Activated CD8-positive, alpha-beta memory T cell treated with anti-CD3 and anti-CD28 coated beads, Interleukin-2, amount 10 ng/mL, durations not matched to agents 7 days and 5 days (primary cell): ENCODE measurements around the gene UNC93A. TPM values are rescaled to one million over a fixed set of nuclear protein-coding genes. Genes with fewer than 3 reads are reported as not detected.
"Not testable (repeated sequence)": the region's sequence is repeated elsewhere in the genome, so short reads cannot be mapped to it uniquely, and the experiment has no call there.

Experiments used
- ATAC-seq: fragments of 150-1000 bp; cut with Tn5 transposase; one replicate; pipeline ENCODE4 v1.10.0; 2021; ENCODE audit warnings: moderate library complexity
- CTCF ChIA-PET: fragments of 350-600 bp; sonication (Branson Sonifier 250); formaldehyde crosslinking; loops from one replicate; lab custom pipeline; 2021; ENCODE audit warnings: antibody characterized with exemption; lab: Charles Lee
- DNase-seq: peaks from one replicate; pipeline ENCODE4 v3.0.0-alpha.2; 2020
- H3K27ac Mint-ChIP-seq: one replicate; pipeline ENCODE4 v1.8.0; 2021; ENCODE audit warnings: mild to moderate bottlenecking, mixed read lengths
- H3K27me3 Mint-ChIP-seq: one replicate; pipeline ENCODE4 v1.8.0; 2021; ENCODE audit warnings: mixed read lengths
- H3K36me3 Mint-ChIP-seq: one replicate; pipeline ENCODE4 v1.8.0; 2021; ENCODE audit warnings: mild to moderate bottlenecking, mixed read lengths
- H3K4me1 Mint-ChIP-seq: one replicate; pipeline ENCODE4 v1.8.0; 2021; ENCODE audit warnings: mixed read lengths
- H3K4me3 Mint-ChIP-seq: one replicate; pipeline ENCODE4 v1.8.0; 2021; ENCODE audit warnings: mild to moderate bottlenecking, moderate library complexity, mixed read lengths
- H3K9me3 Mint-ChIP-seq: one replicate; pipeline ENCODE4 v1.8.0; 2022; ENCODE audit warnings: low read depth, mixed read lengths
- total RNA-seq, 2 experiments: library from RNA; stranded (reverse); gene quantifications; one replicate each; pipeline ENCODE4 v1.2.3, GENCODE V29; 2021

Gene UNC93A
- total RNA-seq, 2 experiments from 2014 or later, result not detected

DNA sequence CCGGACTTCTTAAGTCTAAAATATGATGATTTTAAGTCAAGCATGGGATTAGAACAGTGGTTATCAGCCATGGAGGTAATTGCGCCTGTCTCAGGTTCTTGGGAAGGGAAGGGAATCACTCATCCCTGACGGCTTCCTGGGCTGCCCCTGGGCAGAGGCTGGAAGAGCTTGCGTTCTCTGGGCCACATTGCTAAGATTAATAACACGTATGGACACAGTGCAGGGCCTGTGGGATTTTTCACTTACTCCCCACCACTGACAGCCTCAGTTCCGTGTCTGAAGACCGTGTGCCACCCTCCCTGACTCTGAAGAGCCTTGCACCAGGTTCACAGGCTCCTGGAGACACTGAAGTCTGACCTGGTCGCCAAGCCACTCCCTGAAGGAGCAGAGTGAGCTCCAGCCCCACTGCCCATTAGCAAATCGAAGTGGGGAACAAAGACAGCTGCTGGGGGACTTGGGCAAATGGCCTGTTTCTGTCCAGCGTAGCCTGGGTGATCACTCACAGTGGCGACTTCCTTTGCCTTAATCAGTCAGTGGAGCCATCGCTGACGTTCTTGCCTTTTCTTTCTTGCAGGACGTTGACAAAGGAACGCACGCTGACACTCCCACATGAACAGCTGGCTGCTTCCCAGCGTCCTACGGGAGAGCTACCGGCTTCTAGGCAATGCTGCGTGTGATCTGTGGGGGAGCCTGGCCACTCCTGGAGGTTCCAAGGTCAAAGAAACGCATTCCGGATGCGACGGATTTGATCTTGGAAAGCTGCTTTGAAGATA is 24.9 kb upstream of the UNC93A start:
- H3K4me3 Mint-ChIP-seq, ATAC-seq, H3K4me1 Mint-ChIP-seq, DNase-seq, H3K36me3 Mint-ChIP-seq, H3K27ac Mint-ChIP-seq, CTCF ChIA-PET, H3K9me3 Mint-ChIP-seq: not testable (repeated sequence)
- peaks cover 24% of the 10 kb centered on the region for H3K27me3 Mint-ChIP-seq

DNA sequence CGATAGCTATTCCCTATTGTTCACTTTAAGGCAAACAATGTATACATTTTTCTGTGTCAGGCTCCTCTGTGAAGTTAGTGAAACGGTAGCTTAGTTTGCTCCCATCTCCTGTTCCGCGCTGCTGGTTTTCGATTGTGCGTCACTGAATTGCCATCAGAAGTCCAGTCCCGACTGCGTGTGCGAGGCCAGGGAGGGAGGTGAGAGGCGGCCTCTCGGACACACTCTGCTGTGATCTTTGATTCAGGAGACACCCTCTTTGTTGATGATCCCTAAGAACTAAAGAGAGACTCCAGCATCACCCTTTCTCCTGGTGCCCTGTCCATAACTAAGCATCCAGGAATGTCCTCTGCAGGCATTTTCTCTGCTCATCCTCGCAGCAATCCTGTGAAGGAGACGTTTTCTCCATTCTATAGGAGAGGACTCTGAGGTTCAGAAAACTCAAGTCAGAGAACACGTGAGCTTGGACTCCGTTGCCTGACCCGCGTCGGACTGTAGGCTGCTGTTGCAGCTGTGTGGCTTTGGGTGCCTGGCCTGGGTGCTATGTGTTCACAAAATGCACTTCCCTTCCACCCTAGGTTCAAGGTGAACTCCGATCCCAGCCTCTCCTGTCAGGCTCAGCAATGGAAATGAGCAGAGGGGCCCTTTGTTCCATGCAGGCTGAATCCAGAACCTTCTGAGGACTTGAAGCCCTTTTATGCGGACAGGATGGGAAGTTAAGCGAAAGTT is 24.1 kb upstream of the UNC93A start:
- no peaks in the 10 kb centered on the region for H3K9me3 Mint-ChIP-seq
- no peaks in the 10 kb centered on the region for H3K4me1 Mint-ChIP-seq
- H3K27me3 Mint-ChIP-seq, result peaks cover 18% of the 10 kb centered on the region
- DNase-seq (no peak), ATAC-seq (no peak)
- no peak overlapping the region for H3K27ac Mint-ChIP-seq
- H3K4me3 Mint-ChIP-seq, result no peak overlapping the region
- no peaks in the 10 kb centered on the region for H3K36me3 Mint-ChIP-seq
- CTCF ChIA-PET, result no interaction called here

GRCh38 chr6:167267556-167267898 is 23.6 kb upstream of the UNC93A start:
- H3K27ac Mint-ChIP-seq, H3K4me3 Mint-ChIP-seq, CTCF ChIA-PET, DNase-seq, H3K36me3 Mint-ChIP-seq, H3K4me1 Mint-ChIP-seq, ATAC-seq, H3K9me3 Mint-ChIP-seq: not testable (repeated sequence)
- peaks cover 14% of the 10 kb centered on the region for H3K27me3 Mint-ChIP-seq

GRCh38 chr6:167267921-167268401 is 23.2 kb upstream of the UNC93A start:
- CTCF ChIA-PET, result no interaction called here
- Mint-ChIP-seq H3K27ac (no peak overlapping the region), H3K36me3 (no peaks in the 10 kb centered on the region), H3K4me3 (no peak overlapping the region), H3K9me3 (no peaks in the 10 kb centered on the region), H3K4me1 (no peaks in the 10 kb centered on the region), H3K27me3 (peaks cover 10% of the 10 kb centered on the region)
- ATAC-seq (no peak), DNase-seq (no peak)

GRCh38 chr6:167268683-167269280 is 22.3 kb upstream of the UNC93A start:
- CTCF ChIA-PET, result interaction anchor here (1.0 kb wide), 1 partner anchor 14 kb away, joined by 3 read pairs; no protein-coding TSS in a partner anchor

DNA sequence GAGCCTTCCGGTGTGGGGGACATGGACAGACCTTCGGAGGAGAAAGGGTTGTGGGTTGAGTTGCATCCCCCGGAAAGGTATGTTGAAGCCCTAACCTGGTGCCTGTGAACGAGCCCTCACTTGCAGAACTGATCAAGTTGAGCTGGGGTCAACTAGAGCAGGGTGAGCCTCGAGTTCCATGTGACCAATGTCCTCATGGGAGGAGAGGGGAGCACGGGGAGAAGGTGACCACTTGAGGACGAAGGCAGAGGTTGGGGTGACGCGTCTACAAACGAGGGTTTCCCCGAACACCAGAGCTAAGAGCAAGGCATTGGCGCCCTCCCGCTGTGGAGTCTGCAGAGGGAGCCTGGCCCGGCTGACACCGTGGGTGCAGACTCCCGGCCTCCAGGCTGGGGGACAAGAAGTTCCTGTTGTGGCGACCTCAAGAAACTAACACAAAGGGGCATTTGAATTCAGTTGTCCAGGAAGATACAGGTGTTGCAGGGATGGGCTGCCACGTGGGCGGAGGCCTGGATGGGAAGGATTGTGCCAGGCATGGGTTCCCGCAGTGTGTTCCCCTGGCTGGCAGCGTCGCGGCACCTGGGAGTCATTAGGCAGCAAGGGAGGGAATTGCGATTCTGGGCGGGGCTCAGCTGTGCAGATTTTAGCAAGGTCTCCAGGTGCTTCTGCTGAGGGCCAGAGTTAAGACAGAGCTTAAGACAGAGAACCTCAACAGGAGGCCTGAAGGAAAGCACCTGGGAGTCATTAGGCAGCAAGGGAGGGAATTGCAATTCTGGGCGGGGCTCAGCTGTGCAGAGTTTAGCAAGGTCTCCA is 20.4 kb upstream of the UNC93A start:
- CTCF ChIA-PET, result no interaction called here
- Mint-ChIP-seq H3K27me3 (peaks cover 11% of the 10 kb centered on the region), H3K4me3 (no peak overlapping the region), H3K9me3 (no peaks in the 10 kb centered on the region), H3K27ac (no peak overlapping the region), H3K36me3 (no peaks in the 10 kb centered on the region), H3K4me1 (no peaks in the 10 kb centered on the region)
- no peak for ATAC-seq
- DNase-seq, result no peak

More at GRCh38 chr6:167268683-167269280, 22.3 kb upstream of the UNC93A start:
- no peaks in the 10 kb centered on the region for H3K4me1 Mint-ChIP-seq
- no peaks in the 10 kb centered on the region for H3K36me3 Mint-ChIP-seq
- H3K4me3 Mint-ChIP-seq, result no peak overlapping the region
- H3K27ac Mint-ChIP-seq, result no peak overlapping the region
- ATAC-seq (no peak), DNase-seq (no peak)
- H3K9me3 Mint-ChIP-seq, result no peaks in the 10 kb centered on the region
- peaks cover 10% of the 10 kb centered on the region for H3K27me3 Mint-ChIP-seq

GRCh38 chr6:167272151-167272550 is 19.0 kb upstream of the UNC93A start:
- H3K36me3 Mint-ChIP-seq, result no peaks in the 10 kb centered on the region
- CTCF ChIA-PET, result interaction anchor here (0.9 kb wide), 1 partner anchor 11 kb away, joined by 3 read pairs; no protein-coding TSS in a partner anchor
- no peak overlapping the region for H3K4me3 Mint-ChIP-seq

DNA sequence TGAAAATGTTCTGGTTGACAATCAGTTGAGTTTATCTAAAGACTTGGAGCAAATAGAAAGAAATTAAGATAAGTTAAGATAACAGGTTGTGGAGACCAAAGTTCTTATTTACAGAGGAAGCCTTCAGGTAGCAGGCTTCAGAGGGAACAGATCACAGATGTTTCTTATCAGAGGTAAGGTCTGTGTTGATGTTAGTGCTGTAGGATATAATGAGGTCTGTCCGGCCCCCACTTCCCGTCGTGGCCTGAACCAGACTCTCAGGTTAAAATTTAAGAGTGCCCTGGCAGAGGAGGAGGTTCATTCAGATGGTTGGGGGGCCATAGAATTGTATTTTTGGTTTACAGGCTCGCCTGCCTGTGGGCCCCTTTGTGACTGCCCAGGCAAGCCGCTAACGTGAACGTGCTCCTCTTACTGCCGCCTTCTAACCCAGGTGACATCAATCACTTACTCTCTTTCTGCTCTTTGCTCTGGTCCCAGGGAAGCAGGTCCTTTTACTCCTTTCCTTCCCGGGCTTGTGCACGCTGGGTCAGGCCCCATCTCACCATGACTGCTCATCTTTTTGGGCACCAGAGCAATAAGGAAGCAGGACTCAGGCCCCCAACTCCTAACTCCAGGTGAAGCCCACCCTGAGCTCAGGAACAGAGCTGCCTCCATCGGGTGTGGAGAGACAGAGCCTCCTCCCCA is 18.3 kb upstream of the UNC93A start:
- no peak overlapping the region for H3K4me3 Mint-ChIP-seq
- CTCF ChIA-PET, result no interaction called here
- DNase-seq (no peak), ATAC-seq (no peak)
- no peaks in the 10 kb centered on the region for H3K36me3 Mint-ChIP-seq
- peaks cover 17% of the 10 kb centered on the region for H3K27me3 Mint-ChIP-seq
- H3K4me1 Mint-ChIP-seq, result no peaks in the 10 kb centered on the region
- no peaks in the 10 kb centered on the region for H3K9me3 Mint-ChIP-seq
- H3K27ac Mint-ChIP-seq, result no peak overlapping the region

More at GRCh38 chr6:167272151-167272550, 19.0 kb upstream of the UNC93A start:
- Mint-ChIP-seq H3K27me3 (peaks cover 11% of the 10 kb centered on the region), H3K4me1 (no peaks in the 10 kb centered on the region), H3K27ac (no peak overlapping the region), H3K9me3 (no peaks in the 10 kb centered on the region)
- DNase-seq (no peak), ATAC-seq (no peak)

- DNase-seq, result no peak
- no peak overlapping the region for H3K4me3 Mint-ChIP-seq
- CTCF ChIA-PET, result no interaction called here
- no peak for ATAC-seq
- no peaks in the 10 kb centered on the region for H3K9me3 Mint-ChIP-seq
- H3K36me3 Mint-ChIP-seq, result no peaks in the 10 kb centered on the region
- peaks cover 27% of the 10 kb centered on the region for H3K27me3 Mint-ChIP-seq
- H3K4me1 Mint-ChIP-seq, result no peaks in the 10 kb centered on the region
- H3K27ac Mint-ChIP-seq, result no peak overlapping the region
Observed at GRCh38 chr6:167274270-167274669, 16.8 kb upstream of the UNC93A start.

GRCh38 chr6:167275001-167275400 is 16.1 kb upstream of the UNC93A start:
- H3K36me3 Mint-ChIP-seq, result no peaks in the 10 kb centered on the region
- no peaks in the 10 kb centered on the region for H3K9me3 Mint-ChIP-seq
- no peak overlapping the region for H3K27ac Mint-ChIP-seq
- ATAC-seq, result no peak
- no peak for DNase-seq
- H3K4me3 Mint-ChIP-seq, result no peak overlapping the region
- H3K4me1 Mint-ChIP-seq, result no peaks in the 10 kb centered on the region
- CTCF ChIA-PET, result no interaction called here
- H3K27me3 Mint-ChIP-seq, result peaks cover 27% of the 10 kb centered on the region

- CTCF ChIA-PET, result no interaction called here
- Mint-ChIP-seq H3K4me1 (no peaks in the 10 kb centered on the region), H3K27ac (no peak overlapping the region), H3K9me3 (no peaks in the 10 kb centered on the region), H3K4me3 (no peak overlapping the region), H3K36me3 (no peaks in the 10 kb centered on the region), H3K27me3 (peaks cover 27% of the 10 kb centered on the region)
- DNase-seq (no peak), ATAC-seq (no peak)
Observed at GRCh38 chr6:167275436-167275835, 15.7 kb upstream of the UNC93A start.

GRCh38 chr6:167276772-167277533 is 14.2 kb upstream of the UNC93A start:
- CTCF ChIA-PET, result no interaction called here
- no peak overlapping the region for H3K27ac Mint-ChIP-seq
- no peaks in the 10 kb centered on the region for H3K4me1 Mint-ChIP-seq
- H3K36me3 Mint-ChIP-seq, result no peaks in the 10 kb centered on the region
- H3K27me3 Mint-ChIP-seq, result peaks cover 23% of the 10 kb centered on the region
- H3K4me3 Mint-ChIP-seq, result no peak overlapping the region
- DNase-seq, result no peak
- ATAC-seq, result no peak
- H3K9me3 Mint-ChIP-seq, result no peaks in the 10 kb centered on the region
